GM11168 (cell line): ENCODE measurements around the gene FAM78A.

ENCODE experiments used
- in situ Hi-C: fragments of 300-500 bp; cut with MboI; formaldehyde crosslinking; loops from one replicate; pipeline ENCODE4 v1.12.0; 2022; ENCODE audit warnings: low sequenced_read_pairs; ENCODE audit not compliant: unreplicated experiment

FAM78A gene, protein sequence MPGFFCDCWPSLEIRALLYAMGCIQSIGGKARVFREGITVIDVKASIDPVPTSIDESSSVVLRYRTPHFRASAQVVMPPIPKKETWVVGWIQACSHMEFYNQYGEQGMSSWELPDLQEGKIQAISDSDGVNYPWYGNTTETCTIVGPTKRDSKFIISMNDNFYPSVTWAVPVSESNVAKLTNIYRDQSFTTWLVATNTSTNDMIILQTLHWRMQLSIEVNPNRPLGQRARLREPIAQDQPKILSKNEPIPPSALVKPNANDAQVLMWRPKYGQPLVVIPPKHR

DNA sequence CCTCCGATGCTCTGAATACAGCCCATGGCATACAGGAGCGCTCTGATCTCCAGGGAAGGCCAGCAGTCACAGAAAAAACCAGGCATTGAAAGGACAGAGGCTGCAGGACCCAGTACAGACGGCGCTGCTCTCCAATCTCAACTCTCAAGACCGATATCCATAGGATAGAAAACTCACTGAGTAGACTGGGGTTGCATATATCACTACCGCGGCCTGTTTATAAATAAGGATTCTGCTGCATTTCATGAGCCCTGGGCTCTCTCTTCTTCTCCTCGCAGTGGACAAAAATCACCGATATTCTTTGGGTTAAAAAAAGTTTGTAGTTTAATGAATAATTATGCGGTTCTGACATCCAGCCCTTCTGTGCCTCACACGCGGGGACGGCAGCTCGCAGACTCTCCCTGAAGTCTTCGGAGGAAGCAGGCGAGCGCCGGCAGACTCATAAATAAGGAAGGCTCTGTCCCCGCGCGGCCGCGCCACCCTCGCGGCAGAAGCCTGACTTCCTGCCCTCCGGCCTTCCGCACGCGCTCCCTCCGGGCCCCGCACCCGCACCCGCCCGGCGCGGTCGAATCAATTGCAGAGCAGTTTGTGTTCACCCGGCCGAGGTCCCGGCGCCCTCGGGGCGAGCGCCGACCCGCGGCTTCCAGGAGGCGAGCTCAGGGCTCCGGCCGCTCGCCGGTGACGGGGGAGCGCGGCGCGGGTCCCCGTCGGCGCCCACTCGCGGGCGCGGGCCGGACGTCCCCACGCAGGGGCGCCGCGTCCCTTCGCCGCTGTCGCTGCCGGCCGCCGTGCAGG, at the start of gene FAM78A:
Gene FAM78A, minus strand, starts transcription at position 417 of the 795 bp plus-strand sequence. Its CDS starts 331 bp downstream, at position 86.
- in situ Hi-C loops: no loop called here

DNA sequence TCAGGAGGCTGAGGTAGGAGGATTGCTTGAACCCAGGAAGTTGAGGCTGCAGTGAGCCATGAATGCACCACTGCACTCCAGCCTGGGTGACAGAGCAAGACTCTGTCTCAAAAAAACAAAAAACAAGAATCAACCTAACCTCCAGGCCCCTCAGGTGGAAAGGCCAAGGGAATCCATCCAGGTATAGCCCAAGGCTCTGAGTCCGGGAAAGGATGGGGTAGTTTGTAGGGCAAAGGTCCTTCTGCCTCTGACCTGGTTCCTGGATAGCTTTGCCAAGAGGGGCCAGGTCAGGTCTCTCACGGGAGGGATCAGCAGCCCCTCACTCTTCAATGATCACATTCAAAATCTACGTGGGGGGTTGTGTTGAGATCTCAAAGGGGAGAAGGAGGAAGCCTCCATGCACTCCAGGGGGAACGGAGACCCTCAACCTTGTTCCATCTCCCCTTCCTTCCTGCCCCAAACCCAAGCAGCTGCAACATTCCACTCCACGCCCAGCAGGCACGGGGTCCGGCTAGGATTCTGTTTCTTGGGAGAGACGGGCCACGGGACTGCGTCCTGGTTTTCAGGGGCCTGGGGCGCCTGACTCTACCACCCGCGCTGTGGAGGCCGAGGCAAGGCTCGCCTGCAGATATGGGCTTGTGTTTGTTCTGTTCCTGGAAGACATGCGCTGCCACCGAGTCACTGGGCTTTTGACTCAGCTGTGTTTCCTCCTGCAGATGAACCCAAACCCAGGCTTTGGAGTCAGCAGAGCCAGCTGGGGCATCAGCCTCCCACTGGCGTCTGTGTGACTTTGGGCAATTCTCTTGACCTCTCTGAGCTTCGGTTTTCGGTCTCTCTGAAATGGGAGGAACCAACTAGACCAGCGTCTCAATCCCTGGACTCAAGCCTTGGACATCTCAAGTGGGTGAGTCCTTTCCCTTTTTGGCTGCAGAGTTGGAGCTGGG, 48.7 kb upstream of the FAM78A start:
- in situ Hi-C loops: no loop called here

DNA sequence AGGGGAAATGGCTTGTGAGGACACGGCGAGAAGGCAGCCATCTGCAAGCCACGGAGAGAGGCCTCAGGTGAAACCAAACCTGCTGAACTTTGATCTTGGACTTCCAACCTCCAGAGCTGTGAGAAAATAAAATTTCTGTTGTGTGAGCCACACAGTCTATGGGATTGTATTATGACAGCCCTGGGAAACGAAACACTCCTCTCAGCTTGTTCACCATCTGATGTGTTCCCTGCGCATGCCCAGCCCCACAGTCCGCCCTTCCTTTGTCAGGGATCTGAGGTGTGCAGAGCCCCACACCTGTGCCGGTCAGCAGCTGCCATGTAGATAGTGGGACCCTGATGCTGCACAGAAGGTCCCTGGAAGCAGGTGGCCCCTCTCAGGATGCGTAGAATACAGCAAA, 47.3 kb upstream of the FAM78A start:
- in situ Hi-C loops: no loop called here

DNA sequence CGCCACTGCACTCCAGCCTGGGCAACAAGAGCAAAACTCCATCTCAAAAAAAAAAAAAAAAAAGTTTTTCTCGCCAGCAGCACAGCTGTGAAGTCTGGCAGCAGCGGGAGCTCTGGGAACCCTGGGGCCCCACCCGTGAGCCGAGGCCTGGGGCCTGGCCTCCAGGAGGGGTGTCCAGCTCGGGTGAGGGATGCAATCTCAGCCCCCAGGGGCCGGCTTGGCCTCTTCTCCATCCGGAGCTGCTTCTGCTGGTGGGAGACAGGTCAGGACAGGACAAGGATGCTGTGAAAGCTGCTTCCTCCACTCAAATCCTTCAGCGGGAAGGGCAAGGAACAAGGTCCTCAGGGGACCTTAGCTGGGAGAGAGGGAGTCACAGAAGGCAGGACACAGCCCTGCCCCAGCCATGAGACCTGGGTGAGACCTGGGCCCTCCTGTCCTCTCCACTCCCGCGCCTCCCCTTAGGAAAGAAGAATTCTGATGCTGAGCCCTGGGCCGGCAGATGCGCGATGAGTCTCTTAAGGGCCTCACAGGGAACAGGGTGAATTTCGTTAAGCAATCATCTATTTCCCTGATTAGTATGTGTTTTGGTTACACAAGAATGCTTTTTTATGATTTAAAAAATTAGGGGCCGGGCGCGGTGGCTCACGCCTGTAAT, 43.8 kb upstream of the FAM78A start:
- in situ Hi-C loops: no loop called here

DNA sequence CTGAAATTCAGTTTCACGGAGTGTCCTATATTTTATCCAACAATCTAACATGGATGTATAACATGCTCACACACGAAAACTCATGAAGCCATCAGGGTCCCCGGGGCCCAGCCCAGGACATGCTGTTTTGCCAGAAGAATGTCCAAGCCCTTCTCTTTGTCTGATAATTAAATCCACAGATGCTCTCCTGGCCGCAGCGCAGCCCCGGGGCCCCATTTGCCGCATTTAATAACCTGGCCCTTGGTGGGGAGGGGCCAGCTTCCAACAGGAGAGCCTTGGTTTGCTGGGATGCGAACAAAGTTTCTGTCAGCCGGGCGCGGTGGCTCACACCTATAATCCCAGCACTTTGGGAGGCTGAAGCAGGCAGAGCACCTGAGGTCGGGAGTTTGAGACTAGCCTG, 43.2 kb upstream of the FAM78A start:
- in situ Hi-C loops: no loop called here

DNA sequence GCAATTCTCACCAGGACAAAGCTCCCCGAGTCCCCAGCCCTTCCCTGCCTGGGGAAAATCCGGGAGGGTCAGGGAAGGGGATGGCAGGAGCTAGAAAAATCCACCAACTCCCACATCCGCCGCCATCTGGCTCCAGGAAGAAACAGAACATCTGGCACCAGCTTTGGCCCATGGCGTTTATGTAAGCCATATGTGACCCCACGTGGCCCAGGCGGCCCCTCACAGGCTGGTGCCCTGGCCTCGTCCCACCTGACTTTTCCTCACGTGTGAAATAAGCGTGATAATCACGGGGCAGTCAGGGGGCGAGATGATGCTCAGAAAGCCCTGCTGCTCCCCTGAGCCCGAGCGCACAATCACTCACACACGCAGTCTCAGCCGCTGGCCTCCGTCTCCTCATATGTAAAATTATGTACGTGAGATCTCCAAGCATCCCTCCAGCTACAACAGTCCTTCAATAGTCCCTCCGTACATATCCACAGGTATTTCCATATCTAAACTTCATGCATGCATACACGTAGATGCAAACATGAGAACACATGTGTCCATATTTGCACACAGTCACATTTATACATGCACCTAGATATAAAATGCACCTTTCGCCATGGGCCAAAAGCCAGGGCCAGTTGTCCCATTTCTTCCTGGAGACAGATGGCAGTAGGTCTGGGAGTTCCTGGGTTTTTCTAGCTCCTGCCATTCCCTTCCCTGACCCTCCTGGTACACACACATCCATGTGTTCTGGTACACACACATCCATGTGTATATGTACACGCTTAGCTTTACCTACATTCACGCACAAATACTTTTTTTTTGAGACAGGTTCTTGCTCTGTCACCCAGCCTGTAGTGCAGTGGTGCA, 42.1 kb upstream of the FAM78A start:
- in situ Hi-C loops: no loop called here

DNA sequence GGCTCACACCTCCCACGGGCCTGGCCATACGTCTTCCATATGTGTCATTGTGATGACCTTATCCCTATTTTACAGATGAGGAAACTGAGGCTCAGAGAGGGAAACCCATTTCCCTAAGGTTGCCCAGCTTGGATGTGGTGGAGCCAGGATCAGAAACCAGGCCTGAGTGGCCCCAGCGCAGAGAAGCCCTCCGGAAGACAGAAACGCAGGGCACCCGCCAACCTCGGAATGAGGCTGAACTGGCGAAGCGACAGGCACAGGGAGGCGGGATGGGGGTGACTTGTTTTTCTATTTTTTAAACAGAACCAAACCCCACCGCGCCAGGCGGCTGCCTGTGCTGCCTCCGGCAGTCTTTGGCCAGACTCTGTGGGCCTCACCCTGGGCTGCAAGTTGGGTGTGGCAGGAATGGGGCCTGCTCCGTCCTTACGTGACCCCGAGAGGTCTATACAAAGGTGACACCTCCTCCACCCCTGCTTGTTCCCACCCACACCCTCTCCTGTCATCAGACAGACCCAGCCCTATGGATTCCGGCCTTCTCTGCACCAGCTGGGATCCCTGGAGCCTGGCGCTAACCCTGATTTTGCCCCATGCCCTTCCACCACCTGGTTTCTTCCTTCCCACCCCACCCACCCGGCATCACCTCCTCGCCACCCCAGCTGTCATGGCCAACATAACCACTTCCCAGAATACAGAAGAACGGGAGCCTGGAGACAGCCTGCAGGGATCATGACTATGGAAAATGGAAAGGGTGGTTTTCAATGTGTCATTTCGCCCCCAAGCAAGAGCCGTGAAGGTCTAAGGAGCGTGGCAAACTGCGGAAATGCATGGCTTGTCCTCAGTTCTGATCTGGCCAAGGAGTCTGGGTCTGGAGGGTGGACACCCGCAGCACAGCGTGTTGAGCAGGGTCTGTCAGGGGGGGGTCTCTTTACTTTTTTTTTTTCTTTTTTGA, 36.8 kb upstream of the FAM78A start:
- in situ Hi-C loops: no loop called here

DNA sequence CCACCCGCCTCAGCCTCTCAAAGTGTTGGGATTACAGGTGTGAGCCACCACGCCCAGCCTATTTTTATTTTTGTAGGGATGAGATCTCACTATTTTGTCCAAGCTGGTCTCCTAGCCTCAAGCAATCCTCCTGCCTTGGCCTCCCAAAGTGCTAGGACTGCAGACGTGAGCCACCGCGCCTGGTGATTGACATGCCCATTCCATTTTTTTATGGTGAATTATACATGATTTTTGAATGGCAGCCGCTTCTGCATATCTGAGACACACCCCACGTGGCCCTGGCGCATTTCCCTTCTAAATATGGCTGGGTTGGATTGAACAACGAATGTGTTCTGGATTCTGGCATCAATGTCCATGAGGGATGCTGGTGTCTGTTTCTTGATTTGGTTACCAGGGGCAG, 35.9 kb upstream of the FAM78A start:
- in situ Hi-C loops: no loop called here

DNA sequence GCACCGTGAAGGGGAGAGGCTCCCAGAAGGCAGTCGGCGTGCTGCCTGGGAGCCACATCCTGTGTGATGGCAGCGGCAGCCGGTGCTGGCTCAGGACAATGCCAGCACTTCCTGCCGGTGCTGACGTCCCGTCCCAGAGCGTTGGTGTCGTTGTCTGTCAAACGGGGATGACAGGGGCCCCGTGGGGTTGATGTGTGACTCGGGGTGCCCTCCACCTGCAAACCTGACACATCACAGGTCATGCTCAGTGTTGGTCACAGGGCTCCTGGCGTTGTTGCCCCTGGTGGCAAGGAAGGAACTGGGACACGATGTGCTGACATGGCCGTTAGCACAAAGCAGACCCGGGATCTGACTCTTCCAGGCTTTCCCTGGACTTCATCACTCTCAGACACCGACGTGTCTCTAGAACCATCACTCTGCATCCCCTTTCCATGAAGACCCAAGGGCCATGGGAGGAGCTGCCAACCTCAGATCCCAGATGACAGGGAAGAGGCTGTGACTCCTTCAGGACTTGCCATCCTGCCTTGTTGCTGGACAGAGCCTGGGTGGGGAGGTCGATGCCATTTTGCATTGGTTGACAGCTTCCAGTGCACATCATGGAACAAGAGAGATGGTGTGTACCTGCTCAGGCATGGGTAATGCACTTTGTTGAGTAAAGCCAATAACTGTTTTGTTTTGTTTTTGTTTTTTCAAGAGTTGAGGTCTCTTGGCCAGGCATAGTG, 34.7 kb upstream of the FAM78A start:
- in situ Hi-C loops: no loop called here

DNA sequence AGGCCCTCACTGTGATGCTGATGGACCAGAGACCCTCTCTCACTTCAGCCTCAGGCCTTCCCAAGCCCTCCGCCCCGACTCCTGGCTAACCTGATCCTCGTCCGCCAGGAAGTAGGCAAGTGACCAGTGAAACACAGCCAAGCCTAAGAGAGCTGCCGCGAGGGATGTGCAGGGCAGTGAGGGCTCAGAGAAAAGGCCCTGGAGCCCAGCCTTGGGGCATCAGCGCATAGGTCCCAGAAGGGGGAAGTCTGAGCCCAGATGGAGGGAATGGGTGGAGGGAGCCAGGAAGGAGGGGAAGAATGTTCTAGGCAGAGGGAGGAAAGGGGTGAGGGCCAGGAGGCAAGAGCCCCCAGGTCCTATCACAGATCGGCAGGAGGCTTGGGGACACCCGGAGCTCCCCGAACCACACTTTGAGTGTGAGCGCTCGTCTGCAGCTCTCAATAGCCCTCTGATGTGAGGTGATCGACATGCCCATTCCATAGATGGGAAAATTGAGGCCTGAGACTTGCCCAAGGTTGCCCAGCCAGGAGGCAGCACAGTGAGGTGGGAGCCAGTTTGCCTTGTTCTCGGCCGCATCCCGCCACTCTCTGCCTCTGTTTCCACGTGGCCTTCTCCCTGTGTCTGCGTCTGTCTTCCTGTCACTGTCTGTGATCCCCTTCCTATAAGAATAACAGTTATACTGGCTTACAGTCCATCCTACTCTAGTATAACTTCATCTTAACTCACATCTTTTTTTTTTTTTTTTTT, 33.4 kb upstream of the FAM78A start:
- in situ Hi-C loops: no loop called here

DNA sequence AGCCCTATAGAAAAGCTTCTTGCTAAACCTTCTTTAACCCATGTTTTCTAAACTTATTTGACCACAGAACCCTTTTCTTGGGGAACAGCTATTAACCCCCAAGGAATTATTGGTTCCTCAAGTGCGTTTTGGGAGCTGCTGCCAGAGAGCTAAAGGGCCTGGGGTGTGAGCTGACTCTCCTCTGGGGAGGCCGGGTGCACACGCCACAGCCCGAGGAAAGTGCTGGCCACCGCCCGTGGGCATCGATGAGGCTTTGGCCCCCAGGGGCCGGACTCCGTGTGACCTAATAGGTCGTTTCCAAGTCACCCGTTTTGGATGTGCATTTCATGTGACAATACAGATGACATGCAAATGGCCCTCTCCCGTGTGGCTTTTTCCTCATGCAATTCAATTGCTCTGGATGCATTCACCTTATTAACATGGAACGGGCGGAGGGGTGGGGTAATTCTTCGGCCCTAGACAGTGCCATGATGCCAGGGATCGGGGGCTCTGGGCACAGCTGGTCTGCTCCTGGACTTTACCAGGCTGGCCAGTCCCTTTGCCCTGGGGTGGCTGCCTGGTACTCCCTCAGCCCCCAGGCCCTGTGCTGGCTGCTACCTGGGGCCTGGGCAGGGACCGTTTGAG, 32.7 kb upstream of the FAM78A start:
- in situ Hi-C loops: no loop called here

DNA sequence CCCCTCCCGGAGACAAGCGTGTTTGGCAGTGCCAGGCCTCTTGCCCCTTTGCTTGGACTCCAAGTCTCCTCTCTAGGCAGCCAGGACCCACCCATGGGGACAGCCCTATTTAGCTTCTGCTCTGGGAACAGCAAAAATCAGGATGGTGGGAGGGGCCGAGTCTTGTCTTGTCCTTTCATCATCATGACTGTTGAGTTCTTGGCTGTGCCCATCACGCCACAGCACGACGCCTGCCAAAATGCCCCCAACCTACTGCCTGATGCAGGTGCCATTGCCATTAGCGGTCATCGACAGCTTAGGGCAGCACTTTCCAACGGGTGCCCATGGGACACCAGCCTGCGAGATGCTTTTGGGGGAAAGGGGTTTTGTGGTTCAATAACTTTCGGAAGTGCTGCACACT, 32.1 kb upstream of the FAM78A start:
- in situ Hi-C loops: no loop called here

DNA sequence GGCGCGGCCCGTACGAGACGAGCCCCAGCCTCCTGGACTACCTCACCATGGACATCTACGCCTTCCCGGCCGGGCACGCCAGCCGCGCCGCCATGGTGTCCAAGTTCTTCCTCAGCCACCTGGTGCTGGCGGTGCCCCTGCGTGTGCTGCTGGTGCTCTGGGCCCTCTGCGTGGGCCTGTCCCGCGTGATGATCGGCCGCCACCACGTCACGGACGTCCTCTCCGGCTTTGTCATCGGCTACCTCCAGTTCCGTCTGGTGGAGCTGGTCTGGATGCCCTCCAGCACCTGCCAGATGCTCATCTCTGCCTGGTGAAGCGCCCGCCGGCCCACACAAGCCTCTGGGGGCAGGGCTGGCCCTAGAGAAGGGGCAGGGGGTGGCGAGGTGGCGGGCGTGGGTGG, 31.7 kb upstream of the FAM78A start:
- in situ Hi-C loops: no loop called here

DNA sequence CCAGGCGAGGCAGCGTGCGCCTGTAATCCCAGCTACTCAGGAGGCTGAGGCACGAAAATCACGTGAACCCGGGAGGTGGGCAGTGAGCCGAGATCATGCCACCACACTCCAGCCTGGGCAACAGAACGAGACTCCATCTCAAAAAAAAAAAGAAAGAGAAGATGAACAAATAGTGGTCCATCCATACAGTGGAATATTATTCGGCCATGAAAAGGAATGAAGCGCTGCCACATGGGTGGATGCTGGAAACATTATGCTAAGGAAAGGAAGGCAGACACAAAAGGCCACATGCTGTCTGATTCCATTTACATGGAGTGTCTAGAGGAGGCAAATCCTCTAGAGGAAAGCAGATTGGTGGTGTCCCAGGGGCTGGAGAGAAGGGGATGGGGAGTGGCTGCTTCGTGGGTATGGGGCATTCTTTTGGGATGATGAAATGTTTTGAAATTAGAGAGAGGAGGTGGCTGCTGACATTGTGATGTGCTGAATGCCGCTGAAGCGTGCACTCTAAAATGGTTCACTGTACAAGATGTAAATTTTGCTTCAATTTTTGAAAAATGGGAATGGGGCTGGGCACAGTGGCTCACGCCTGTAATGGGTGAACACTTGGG, 30.2 kb upstream of the FAM78A start:
- in situ Hi-C loops: no loop called here

DNA sequence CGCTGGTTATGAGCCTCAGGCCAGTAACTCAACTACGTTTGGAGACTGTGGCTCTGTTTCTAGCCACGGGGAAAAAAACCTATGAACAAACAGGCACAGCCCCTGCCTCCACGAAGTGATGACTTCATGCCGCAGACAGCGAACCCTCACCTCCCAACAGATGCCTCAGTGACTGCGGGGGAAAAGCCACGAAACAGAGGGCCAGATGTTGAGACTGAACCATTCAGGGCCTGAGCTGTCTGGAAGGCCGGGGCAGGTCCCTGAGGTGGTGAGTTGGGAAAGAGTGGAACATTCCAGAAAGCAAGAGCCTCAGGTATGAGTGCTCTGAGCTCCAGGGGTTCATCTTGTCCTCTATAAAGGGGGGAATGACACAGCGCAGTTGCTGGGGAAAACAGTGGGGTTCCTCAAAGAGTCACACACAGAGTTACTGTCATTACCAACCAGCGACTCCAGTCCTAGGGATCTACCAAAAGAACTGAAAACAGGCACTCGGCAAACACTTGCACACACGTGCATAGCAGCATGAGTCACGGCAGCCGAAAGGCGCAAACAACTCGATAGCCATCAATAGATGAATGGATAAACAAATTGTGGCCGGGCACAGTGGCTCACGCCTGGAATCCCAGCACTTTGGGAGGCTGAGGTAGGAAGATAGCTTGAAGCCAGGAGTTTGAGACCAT, 28.5 kb upstream of the FAM78A start:
- in situ Hi-C loops: no loop called here
